Fibroblast of skin of abdomen (primary cell): ENCODE measurements around the gene SORCS2.
A peak's percentile ranks its signal among the peaks of the same experiment; 100 is the strongest.

Source experiments
- DNase-seq: peaks from one replicate; pipeline ENCODE4 v3.0.0-alpha.2; 2013

The SORCS2 gene

DNA sequence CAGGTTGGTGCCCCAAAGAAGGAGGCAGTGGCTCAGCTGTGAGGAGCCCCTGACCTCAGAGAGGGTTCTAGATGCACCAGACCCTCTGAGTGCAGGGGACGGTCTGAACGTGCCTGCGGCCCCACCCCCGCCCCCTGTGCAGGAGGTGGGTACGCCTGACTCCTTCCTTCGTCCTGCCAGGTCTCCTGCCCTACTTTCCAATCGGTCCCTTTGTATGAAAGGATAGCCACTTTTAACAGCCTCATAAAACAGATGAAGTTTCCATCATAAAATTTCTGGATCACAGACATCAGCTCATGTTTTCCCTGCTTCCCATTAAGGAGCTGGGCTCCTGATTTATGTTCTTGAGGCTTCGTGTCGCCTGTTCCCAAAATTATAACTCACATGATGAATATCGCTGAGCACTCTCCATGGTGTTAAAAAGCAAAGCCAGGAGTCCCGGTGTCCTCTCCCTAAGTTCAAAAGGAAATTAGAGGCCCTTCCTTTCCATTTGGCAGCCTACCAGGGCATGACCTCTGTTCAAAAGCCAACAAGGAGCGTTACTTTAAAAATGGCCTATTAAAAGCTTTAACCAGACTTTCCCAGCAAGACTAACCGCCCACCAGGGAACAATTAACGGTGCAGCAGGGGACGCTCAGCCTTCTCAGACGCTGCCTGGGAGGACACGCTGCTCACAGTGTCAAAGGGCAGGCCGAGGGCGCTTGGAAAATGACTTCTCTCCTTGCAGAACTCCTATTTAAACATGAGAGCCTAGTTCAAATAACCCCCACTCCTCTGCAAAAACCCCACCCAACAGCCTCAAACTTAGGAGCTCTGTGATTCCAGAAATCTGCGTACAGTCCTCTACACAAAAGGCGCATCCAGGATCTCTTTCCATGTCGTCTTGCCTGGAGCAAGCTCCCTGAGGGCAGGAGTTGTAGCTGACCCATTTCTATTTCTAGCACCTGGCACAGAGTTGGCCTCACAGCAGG is 565.4 kb downstream of the SORCS2 start:
- DNase-seq = no peak

DNA sequence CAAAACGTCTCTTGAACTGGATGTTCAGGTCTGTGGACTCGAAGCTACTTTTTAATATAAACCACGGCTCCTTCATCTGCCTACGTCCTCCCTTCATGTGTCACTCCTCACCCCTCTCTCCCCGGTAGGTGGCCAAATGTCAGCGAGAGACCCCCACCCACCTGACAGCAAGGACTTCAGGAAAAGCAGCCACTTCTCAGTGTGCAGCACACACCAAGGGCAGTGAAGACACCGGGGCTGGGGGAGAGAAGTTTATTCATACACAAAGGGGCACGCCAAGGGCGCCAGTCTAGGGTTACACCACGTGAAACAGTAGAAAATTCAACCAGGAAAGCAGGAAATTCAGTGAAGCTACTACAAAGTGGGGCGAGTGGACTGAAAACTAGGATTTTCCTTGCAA is 566.1 kb downstream of the SORCS2 start:
- DNase-seq = no peak

DNA sequence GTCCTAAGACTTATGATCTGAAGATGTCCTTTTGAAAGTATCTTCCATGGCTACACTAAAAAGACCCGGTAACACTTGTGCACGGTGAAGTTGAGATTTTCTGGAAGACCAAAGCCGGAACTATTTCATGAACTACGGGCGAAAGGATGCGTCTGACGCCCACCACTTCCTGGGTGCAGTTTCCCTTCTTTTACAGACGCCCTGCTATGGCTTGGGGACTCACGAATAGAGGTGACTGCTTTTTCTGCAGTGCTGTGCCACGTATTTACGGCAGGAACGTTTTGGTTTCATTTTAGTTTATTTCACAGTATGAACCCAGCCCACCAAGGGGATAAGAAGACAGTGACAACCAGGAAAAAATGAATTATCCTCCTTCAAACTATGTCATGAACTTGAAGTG is 566.9 kb downstream of the SORCS2 start:
- DNase-seq = no peak

DNA sequence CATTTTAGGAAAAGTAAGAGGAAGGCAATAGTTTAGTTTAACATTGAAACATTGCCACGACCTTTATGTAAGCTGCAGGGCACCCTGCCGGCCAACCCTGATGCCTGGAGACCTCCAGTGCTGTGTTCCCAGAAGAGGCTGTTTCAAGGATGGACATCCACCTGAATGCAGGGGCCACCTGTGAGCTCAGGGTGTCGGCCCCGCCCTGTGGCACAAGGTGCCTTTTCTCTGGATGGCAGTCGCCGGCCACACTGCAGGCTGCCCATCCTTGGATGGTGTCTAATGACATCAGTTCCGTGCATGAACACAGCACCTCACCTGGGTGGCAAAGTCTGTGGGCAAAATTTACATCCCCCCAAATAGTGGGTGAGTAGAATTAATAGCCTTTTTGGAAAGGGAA is 567.3 kb downstream of the SORCS2 start:
- DNase-seq = no peak

DNA sequence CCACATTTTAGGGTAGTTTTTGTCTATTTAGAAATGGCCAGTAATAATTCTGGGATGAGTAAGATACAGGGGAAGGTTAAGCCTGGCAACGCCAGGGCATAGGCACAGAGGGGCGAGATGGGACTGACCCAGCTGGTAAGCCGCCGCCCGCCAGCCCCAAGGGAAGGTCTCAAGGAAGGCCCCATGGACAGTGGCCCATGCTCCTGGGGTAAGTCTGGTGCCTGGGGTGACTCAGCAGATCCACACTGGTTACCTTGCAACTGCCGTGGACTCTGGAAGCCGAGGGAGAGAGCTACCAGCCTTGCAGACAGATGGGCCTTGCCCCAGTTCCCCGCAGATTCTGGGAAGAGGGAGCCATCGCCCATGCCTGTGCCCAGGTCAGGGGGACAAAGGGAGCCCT is 567.9 kb downstream of the SORCS2 start:
- no peak for DNase-seq

DNA sequence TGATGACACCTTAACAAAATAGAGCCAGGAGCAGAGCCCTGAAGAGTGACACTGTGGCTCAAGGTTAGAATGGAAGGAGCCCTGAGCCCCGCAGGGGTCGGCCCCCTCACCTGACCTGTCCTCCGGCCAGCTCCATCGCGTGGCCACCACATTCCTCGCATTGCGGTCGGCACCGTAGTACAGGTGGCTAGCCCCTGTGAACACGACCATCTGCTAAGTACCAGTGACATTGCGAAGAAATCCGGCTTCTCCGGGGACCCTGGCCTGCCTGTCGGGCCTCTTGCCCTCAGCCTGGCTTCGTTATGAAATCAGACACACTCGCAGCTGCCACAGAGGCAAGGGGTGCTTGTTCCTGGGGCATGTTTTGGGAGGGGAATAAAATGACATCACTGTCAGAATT is 568.4 kb downstream of the SORCS2 start:
- DNase-seq = no peak

DNA sequence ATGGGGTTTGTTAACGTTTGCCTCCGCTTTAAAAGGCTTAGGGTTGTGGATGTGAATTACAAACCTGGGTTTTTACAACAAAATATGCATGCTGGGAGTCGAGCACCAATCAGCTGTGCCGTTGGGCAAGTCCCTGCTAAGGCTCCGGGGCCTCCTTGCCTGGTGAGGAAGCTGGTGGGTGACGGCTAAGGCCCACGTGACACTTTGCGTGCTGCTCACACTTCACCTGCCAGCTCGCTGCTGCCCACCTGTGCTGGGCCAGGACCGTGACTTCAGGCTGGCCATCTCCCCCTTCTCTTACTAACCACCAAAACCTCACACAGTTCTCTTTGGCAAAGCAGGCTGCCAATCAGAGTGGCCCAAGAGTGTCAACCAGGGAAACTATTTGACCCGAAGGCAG is 569.0 kb downstream of the SORCS2 start:
- no peak for DNase-seq

DNA sequence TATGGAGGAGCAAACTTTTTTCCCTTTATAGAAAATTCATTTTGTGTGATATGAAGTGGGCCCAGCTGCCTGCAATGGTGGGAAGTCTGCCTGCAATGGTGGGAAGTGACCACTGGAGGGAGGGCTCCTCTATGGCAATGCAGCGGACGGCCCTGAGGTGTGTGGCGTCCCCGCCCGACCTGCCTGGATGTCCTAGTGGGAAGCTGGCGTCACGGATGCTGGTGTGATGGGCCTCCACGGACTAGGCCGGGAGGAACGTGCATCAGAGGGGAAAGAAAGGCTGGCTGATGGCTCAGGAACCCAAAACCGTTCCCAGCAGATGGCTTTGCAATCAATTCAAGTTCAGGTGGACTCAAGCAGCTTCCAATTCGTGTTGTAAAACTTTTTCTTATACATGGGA is 569.4 kb downstream of the SORCS2 start:
- DNase-seq = peak; percentile 48

DNA sequence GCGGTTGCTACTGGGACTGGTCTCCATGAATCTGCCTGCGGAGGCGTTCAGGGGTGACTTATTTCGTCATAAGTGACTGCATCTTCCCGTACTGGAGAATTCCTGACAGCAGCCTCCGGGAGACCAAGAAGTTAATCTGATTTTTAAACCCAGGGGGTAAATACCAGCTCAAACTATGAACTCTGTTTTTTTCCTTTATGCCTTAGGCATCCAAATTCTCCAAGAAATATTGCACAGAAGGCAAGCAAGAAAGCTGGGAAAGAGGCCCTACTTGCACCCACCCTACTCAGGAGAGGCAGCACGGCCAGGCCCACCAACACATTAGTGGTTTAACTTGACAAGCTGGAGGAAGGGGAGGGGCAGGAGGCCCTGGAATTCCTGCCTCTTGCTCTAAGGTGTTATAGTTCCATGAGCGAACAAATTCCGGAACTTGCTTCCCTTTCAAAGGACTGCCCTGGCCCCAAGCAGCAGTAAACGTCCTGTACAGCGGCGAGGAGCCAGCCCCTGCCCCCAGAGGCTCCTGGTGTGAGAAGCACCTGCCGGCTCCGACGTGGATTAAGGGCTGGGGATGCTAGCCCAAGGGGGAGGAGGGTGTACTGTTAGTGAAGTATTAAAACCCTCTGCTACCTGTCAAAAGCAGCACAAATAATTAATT is 570.2 kb downstream of the SORCS2 start:
- no peak for DNase-seq

DNA sequence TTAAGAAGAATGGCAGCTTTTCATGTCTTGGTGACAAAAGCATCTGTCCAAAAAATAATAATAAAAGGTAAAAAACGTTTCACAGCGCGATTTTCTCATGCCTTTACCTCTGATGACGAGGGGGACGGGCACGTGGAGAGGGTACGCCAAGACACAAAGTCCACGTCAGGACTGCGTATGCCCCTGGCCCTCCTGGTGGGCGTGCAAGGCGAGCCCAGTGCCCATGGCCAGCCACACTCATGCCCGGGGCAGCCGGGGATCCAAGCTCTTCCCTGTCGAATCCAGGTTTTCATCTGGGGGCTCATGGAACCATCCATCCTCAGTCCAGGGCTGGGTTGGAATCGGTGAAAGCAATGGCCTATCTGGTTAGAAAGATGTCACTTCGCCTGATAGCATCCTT is 570.8 kb downstream of the SORCS2 start:
- no peak for DNase-seq

DNA sequence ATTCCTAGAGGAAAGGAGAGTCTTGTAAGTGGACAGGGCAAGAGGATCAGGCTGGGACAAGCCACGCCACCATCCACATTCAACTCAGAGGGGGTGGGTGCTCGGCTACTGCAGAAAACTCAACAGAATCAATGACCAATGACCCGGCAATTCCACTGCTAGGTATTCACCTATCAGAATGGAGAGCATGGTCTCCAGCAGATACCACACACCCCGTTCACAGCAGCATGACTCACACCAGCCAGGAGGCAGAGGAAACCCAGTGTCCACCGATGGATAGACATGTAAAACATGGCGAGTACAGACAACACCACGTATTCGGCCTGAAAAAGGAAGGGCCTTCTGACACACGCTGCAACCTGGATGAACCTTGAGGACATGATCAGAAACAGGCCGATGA is 571.5 kb downstream of the SORCS2 start:
- peak; percentile 69 for DNase-seq

DNA sequence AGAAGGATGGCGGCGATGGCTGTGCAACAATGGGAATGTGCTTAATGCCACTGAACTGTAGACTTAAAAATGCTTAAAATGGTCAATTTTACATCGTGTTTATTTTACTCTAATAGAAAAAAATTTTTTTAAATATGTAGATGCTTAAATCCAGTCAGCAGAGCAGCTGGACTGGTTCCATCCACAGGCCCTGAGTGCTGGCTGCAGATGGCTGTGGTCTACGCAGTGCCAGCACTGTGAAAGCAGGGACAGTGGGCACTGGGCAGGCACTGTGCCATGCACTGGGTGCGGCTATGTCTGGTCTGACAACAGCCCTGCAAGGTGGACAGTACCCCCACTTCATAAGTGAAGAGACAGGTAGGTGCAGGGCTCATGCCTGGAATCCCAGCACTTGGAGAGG is 572.1 kb downstream of the SORCS2 start:
- DNase-seq = no peak

DNA sequence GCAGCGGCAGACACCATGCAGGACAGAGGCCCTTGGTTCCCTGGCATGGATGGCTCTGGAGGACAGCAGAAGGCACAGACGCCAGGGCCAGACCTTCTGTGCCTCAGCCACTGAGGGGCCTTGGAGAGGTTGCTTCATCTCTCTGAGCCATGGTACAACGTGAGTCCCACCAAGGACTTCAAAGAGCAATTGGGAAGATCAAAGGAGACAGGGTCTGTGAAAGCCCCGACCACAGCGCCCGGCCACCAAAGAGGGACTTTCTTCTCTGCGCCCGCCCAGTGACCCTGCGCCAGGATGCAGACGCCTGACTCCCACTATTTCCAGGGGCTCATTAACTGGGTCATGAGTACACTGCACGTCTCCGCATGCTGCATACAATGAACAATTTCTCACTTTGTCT is 573.3 kb downstream of the SORCS2 start:
- no peak for DNase-seq

DNA sequence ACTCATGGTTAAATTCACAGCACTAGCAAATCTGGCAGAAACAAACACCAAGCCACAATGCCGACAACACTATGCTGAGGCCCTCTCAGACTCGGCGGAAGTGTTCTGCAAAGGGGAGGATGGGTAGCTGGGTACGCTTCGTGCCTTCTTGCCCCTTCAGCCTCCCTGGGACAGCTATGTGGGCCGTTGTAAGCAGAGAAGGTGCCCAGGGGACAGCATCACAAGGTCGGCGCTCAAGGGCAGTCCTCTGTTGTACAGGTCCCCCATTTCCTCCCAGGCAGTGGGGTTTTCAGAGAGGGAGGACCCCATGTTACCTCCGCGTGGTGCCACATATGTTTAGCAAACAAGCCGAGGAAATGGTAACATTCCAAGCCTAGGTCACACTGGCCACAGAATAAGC is 573.7 kb downstream of the SORCS2 start:
- DNase-seq = no peak

DNA sequence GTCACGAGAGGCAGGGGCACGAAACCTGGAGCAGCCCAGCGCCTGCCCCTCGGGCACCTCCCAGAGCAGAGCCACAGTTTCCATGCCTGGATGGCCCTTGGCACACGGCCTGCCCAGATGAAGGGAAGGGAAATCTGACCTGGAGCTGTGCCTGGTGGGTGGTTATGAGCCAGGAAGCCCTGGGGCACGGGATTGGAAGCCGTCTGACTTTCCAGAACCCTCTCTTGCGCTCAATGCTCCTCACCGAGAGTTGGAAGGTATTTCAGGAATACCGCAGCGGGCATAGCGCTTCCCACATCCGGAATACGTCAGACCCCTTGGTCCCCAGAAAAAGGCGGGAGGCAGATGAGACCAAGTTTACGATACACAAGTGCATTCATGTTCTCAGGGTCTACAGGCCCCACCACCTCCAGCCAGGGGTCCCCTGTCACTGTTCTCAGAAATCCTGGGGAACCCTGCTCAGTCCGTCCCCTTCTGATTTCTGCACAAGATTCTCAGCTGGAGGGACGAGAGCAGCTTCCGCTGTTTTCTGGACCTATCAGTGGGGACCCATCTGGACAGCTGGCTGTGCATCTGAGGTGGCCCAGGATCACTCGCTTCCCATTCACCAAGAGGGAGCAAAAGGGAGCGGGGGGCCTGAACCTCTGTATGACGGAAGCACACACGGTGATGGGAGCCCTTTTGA is 574.5 kb downstream of the SORCS2 start:
- DNase-seq = no peak

DNA sequence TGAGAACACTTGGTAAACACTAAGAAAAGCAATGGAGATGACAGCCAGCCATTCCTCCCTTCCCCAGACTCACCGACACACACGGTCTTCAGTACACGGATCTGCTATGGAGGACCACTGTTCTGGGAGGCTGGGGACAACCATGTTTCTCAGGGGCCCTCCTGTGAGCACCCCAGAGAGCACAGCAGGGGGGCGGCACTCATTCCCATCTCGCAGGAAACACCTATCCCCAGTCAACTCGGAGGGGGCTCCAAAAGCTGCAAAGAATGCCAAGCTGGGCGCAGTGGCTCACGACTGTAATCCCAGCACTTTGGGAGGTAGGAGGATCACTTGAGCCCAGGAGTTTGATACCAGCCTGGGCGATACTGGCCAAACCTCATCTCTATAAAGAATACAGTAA is 575.2 kb downstream of the SORCS2 start:
- no peak for DNase-seq

DNA sequence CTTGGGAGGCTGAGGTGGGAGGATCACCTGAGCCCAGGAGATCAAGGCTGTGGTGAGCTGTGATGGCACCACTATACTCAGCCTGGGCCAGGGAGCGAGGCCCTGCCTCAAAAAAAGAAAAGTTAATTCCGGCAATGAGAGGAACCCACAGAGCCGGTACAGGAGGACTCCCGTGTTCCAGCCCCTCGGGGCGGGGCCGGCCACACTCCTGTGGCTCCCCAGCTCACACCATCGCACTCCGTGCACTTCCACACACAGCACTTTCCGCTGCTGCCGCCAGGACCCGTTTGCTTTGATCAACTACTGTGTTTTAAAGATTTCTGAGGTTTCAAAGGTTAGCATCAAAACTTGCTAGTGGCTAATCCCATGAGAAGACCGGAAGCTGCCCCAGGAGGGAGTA is 575.6 kb downstream of the SORCS2 start:
- no peak for DNase-seq

DNA sequence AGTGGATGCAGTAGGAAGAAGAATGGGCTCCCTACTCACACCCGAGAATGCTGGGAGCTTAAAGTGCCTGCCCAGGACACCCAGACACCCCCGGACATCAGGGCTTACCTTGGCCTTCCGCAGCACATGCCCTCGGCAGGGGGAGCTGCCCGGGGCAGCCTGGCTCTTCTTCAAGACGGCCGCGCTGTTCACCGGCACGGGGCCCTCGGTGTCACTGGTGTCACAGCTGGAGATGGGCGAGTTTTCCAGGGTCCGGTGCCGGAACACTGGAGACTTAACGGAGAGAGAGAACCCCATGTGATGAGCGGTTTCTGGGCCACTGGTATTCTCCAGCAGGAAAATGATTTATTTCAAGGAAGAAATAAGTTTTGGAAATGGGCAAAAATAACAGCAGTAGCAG is 576.4 kb downstream of the SORCS2 start:
- no peak for DNase-seq

DNA sequence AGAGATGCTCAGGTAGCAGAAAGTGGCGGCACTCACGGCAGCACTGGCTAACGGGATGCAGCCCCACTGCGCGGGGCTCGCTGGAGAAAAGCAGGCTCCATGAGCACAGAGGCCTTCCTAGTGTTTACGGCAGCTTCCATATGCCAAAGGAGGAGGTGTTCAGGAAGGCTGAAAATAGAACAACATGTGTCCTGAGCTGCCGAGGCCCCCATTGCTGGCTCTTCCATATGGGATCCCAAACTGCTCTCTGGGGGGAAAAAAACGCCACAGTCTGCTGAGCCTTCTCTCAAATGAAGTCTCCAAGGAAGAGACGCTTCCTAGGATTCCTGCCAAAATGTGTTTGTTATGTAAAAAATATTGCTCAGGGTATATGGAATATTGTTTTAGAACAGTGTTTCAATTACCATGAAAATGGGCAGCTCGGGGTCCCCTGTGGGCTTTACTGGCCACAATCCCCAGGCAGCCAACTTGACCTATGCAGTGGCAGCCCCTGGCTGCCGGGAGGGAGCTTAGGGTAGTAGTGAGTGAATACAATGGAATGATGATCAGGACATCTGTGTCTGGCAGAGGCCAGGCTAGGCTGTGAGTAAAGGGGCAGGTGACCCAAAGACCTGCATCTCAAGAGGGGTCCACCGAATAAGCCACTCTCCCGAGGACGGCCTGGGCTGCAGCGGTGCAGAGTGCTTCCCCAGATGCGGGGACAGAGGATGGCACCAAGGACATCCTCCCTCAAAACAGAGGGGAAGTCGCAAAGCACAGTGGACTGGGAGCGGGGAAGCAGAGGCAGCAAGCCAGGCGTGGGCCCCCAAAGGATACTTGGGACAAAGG is 577.3 kb downstream of the SORCS2 start:
- DNase-seq = no peak

DNA sequence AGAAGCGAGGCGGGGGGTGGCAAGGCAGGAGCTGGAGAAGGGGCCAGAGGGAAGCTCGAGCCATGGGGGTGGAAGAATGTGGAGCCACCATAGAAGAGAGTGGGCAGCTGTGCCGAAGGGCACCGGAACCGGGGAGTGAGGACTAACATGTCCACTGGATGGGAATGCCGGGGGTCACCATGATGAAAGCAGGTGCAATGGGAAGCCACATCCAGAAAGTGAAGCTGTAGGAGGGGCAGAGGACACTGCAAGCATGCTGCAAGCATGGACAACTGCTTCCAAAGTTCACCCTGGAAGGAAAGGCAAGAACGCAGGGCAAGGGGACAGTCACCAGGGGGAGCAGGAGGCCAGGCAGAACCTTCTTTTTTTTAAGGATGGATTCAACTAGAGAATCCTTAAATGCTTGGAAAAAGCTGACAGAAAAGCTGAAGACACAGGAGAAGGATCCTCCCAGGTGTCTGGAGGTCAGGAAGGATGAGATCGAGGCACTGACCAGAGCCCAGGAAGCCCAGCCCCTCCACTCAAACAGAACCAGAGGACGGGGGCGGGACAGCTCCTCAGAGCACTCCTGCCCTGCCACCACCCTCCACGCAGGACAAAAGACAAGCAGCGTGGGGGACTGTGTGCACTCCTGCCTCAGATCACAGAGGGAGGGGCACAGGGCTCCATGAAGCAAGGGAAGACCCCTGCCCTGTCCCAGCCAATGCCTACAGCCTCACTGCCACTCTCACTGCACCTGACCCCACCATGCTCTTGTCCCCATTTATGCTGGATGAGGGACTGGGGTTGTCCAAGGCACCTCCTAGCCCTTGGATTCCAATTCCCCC is 578.1 kb downstream of the SORCS2 start:
- DNase-seq = no peak

DNA sequence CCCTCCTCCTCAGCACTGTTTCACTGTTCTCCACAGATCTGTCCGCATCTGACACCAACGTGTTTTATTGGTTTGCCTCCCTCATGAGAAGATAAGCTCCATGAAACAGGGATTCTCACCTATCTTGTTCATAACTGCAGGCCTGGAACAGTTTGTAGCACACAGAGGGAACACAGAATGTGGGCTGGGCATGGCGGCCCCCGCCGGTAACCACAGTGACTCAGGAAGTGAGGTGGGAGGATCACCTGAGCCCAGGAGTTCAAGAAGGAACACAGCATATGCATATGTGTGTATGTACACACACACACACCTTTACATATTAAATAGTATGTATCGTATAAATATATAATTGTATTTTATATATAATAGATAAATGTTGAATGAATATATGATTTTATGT is 578.7 kb downstream of the SORCS2 start:
- DNase-seq = no peak
